SK-N-SH treated with all-trans-retinoic acid at 6 μM for 48 hours (cell line): ENCODE data around the gene RELL2.

Source experiments
- ATAC-seq: fragments of 200-7000 bp; cut with Tn5 transposase; 3 replicates; pipeline ENCODE4 v1.9.1; 2020; ENCODE audit warnings: mild to moderate bottlenecking, moderate library complexity
- ARNTL ChIP-seq: fragments of 450-650 bp; formaldehyde crosslinking; IDR thresholded peaks from 2 replicates; pipeline ENCODE4 v1.5.0; 2020; ENCODE audit warnings: low read depth, mild to moderate bottlenecking, moderate library complexity, borderline replicate concordance
- BACH2 ChIP-seq: fragments of 250-450 bp; sonication (Bioruptor Pico); IDR thresholded peaks from 2 replicates; pipeline ENCODE4 v1.9.0; 2021; ENCODE audit warnings: mild to moderate bottlenecking, borderline replicate concordance
- CSDC2 ChIP-seq: fragments of 250-450 bp; sonication (Bioruptor Pico); IDR thresholded peaks from 2 replicates; pipeline ENCODE4 v1.5.0; 2020; ENCODE audit warnings: mild to moderate bottlenecking, moderate library complexity
- ESRRG ChIP-seq: fragments of 250-450 bp; sonication (Bioruptor Pico); IDR thresholded peaks from 2 replicates; pipeline ENCODE4 v1.6.1; 2021; ENCODE audit warnings: mild to moderate bottlenecking
- GLIS3 ChIP-seq: fragments of 250-450 bp; sonication (Bioruptor Pico); IDR thresholded peaks from 2 replicates; pipeline ENCODE4 v1.5.0; 2020; ENCODE audit warnings: mild to moderate bottlenecking, moderate library complexity
- ISL1 ChIP-seq: fragments of 250-450 bp; sonication (Bioruptor Pico); IDR thresholded peaks from 2 replicates; pipeline ENCODE4 v2.1.2; 2022; ENCODE audit warnings: mild to moderate bottlenecking, moderate library complexity
- OSR1 ChIP-seq: fragments of 250-450 bp; sonication (Bioruptor Pico); IDR thresholded peaks from 2 replicates; pipeline ENCODE4 v1.8.0; 2022; ENCODE audit warnings: moderate library complexity, mild to moderate bottlenecking, inconsistent platforms
- PPARA ChIP-seq: fragments of 250-450 bp; sonication (Bioruptor Pico); IDR thresholded peaks from 2 replicates; pipeline ENCODE4 v1.5.0; 2020; ENCODE audit warnings: mild to moderate bottlenecking, borderline replicate concordance
- RARB ChIP-seq: fragments of 250-450 bp; sonication (Bioruptor Pico); IDR thresholded peaks from 2 replicates; pipeline ENCODE4 v1.8.0; 2021; ENCODE audit warnings: mild to moderate bottlenecking, moderate library complexity
- SNAI2 ChIP-seq: fragments of 250-450 bp; sonication (Bioruptor Pico); IDR thresholded peaks from 2 replicates; pipeline ENCODE4 v1.5.0; 2020; ENCODE audit warnings: mild to moderate bottlenecking, moderate library complexity
- TOX ChIP-seq: fragments of 250-450 bp; sonication (Bioruptor Pico); IDR thresholded peaks from 2 replicates; pipeline ENCODE4 v1.8.0; 2021; ENCODE audit warnings: mild to moderate bottlenecking, moderate library complexity, borderline replicate concordance
- ZC3H10 ChIP-seq: fragments of 250-450 bp; sonication (Bioruptor Pico); IDR thresholded peaks from 2 replicates; pipeline ENCODE4 v1.5.1; 2021; ENCODE audit warnings: mild to moderate bottlenecking, moderate library complexity
- ZFP3 ChIP-seq: fragments of 250-450 bp; sonication (Bioruptor Pico); IDR thresholded peaks from 2 replicates; pipeline ENCODE4 v1.5.0; 2020; ENCODE audit warnings: mild to moderate bottlenecking, moderate library complexity
- ZFP30 ChIP-seq: fragments of 450-650 bp; formaldehyde crosslinking; IDR thresholded peaks from 2 replicates; pipeline ENCODE4 v1.5.0; 2022; ENCODE audit warnings: mild to moderate bottlenecking, moderate library complexity
- ZNF565 ChIP-seq: fragments of 450-650 bp; formaldehyde crosslinking; conservative IDR thresholded peaks from 2 replicates; pipeline ENCODE4 v1.5.0; 2020; ENCODE audit warnings: low read depth, mild to moderate bottlenecking, moderate library complexity
- ZNF70 ChIP-seq: fragments of 450-650 bp; formaldehyde crosslinking; IDR thresholded peaks from 2 replicates; pipeline ENCODE4 v1.5.0; 2020; ENCODE audit warnings: mild to moderate bottlenecking, moderate library complexity
- ZNF8 ChIP-seq: fragments of 450-650 bp; formaldehyde crosslinking; IDR thresholded peaks from 2 replicates; pipeline ENCODE4 v1.5.0; 2020; ENCODE audit warnings: mild to moderate bottlenecking, moderate library complexity
- TF ChIP-seq, protein P1 (sequence below): fragments of 250-450 bp; sonication (Bioruptor Pico); IDR thresholded peaks from 2 replicates; pipeline ENCODE4 v1.5.1; 2021; ENCODE audit warnings: mild to moderate bottlenecking, moderate library complexity
- TF ChIP-seq, protein P2 (sequence below): fragments of 250-450 bp; sonication (Bioruptor Pico); IDR thresholded peaks from 2 replicates; pipeline ENCODE4 v1.5.1; 2020; ENCODE audit warnings: low read depth, mild to moderate bottlenecking, moderate library complexity
- TF ChIP-seq, protein P3 (sequence below): fragments of 250-450 bp; sonication (Bioruptor Pico); IDR thresholded peaks from 2 replicates; pipeline ENCODE4 v1.8.0; 2021; ENCODE audit warnings: low read depth, mild to moderate bottlenecking, moderate library complexity, borderline replicate concordance
- TF ChIP-seq, protein P4 (sequence below): fragments of 250-450 bp; sonication (Bioruptor Pico); IDR thresholded peaks from 2 replicates; pipeline ENCODE4 v1.8.0; 2020; ENCODE audit warnings: mild to moderate bottlenecking, moderate library complexity, borderline replicate concordance
- TF ChIP-seq, protein P5 (sequence below): fragments of 250-450 bp; sonication (Bioruptor Pico); IDR thresholded peaks from 2 replicates; pipeline ENCODE4 v1.5.0; 2020; ENCODE audit warnings: mild to moderate bottlenecking, moderate library complexity

The RELL2 gene

DNA sequence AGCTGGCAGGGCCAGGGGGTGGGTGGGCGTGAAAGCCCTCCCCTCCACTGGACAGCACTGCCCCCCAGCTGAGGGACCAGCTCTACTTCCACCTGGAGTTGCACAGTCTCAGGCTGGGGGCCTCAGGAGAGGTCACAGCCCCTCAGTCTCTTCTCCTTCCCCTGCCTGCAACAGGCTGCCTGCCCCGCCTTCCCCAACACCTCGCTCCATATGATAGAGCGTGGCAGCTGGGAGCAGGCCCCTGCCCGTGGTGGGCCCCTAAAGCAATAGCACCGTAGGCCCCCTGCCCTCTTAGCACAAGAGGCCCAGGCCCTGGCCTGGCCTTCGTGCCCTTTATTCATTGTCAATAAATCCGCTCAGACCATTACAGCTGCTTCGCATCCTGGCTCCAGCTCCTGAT is 3.9 kb downstream of the RELL2 start:
- TF ChIP-seq RARB (CRISPR knock-in tag) = no peak
- TF ChIP-seq ISL1 (CRISPR knock-in tag) = no peak
- no peak for TF ChIP-seq ZC3H10 (CRISPR knock-in tag)
- TF ChIP-seq CSDC2 (CRISPR knock-in tag) = no peak
- no peak for TF ChIP-seq GLIS3 (CRISPR knock-in tag)
- TF ChIP-seq, protein P1, sequence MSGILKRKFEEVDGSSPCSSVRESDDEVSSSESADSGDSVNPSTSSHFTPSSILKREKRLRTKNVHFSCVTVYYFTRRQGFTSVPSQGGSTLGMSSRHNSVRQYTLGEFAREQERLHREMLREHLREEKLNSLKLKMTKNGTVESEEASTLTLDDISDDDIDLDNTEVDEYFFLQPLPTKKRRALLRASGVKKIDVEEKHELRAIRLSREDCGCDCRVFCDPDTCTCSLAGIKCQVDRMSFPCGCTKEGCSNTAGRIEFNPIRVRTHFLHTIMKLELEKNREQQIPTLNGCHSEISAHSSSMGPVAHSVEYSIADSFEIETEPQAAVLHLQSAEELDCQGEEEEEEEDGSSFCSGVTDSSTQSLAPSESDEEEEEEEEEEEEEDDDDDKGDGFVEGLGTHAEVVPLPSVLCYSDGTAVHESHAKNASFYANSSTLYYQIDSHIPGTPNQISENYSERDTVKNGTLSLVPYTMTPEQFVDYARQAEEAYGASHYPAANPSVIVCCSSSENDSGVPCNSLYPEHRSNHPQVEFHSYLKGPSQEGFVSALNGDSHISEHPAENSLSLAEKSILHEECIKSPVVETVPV (CRISPR knock-in tag) = no peak
- TF ChIP-seq, protein P2, sequence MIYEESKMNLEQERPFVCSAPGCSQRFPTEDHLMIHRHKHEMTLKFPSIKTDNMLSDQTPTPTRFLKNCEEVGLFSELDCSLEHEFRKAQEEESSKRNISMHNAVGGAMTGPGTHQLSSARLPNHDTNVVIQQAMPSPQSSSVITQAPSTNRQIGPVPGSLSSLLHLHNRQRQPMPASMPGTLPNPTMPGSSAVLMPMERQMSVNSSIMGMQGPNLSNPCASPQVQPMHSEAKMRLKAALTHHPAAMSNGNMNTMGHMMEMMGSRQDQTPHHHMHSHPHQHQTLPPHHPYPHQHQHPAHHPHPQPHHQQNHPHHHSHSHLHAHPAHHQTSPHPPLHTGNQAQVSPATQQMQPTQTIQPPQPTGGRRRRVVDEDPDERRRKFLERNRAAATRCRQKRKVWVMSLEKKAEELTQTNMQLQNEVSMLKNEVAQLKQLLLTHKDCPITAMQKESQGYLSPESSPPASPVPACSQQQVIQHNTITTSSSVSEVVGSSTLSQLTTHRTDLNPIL (CRISPR knock-in tag) = no peak
- TF ChIP-seq OSR1 (CRISPR knock-in tag) = no peak
- no peak for TF ChIP-seq PPARA (CRISPR knock-in tag)
- TF ChIP-seq, protein P3, sequence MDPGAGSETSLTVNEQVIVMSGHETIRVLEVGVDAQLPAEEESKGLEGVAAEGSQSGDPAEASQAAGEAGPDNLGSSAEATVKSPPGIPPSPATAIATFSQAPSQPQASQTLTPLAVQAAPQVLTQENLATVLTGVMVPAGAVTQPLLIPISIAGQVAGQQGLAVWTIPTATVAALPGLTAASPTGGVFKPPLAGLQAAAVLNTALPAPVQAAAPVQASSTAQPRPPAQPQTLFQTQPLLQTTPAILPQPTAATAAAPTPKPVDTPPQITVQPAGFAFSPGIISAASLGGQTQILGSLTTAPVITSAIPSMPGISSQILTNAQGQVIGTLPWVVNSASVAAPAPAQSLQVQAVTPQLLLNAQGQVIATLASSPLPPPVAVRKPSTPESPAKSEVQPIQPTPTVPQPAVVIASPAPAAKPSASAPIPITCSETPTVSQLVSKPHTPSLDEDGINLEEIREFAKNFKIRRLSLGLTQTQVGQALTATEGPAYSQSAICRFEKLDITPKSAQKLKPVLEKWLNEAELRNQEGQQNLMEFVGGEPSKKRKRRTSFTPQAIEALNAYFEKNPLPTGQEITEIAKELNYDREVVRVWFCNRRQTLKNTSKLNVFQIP (CRISPR knock-in tag) = no peak
- TF ChIP-seq TOX (CRISPR knock-in tag) = no peak
- no peak for ATAC-seq

DNA sequence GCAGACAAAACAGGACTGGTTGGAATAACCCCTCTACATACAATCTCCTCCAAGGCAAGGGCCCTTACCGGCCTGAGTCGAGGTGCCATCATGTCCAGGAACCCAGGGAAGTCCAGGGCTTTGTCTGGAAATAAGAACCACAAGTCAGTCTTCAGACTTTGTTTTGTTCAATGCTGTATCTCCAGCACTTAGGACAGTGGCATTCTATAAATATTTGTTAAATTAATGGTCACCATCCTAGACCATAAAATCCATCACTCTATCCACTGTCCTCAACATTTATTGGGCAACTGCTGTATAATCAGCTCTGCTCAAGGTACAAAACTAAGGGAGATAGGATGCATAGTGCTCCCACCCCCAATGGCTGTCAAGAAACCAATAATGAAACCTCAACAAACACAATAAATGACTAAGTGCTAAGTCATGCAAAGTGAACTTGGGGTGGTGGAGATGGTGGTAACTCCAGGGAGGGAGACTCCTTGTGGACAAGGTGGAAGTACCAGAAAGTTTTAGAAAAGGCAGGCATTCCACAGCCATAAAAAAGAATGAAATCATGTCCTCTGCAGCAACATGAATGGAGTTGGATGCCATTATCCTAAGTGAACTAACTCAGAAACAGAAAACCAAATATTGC is 5.0 kb downstream of the RELL2 start:
- ATAC-seq = no peak
- no peak for TF ChIP-seq BACH2
- TF ChIP-seq ZFP30 = no peak
- TF ChIP-seq ZC3H10 (CRISPR knock-in tag) = no peak
- TF ChIP-seq, protein P4, sequence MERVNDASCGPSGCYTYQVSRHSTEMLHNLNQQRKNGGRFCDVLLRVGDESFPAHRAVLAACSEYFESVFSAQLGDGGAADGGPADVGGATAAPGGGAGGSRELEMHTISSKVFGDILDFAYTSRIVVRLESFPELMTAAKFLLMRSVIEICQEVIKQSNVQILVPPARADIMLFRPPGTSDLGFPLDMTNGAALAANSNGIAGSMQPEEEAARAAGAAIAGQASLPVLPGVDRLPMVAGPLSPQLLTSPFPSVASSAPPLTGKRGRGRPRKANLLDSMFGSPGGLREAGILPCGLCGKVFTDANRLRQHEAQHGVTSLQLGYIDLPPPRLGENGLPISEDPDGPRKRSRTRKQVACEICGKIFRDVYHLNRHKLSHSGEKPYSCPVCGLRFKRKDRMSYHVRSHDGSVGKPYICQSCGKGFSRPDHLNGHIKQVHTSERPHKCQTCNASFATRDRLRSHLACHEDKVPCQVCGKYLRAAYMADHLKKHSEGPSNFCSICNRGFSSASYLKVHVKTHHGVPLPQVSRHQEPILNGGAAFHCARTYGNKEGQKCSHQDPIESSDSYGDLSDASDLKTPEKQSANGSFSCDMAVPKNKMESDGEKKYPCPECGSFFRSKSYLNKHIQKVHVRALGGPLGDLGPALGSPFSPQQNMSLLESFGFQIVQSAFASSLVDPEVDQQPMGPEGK (CRISPR knock-in tag) = no peak
- no peak for TF ChIP-seq TOX (CRISPR knock-in tag)
- no peak for TF ChIP-seq ISL1 (CRISPR knock-in tag)
- no peak for TF ChIP-seq RARB (CRISPR knock-in tag)
- TF ChIP-seq ZNF70 (CRISPR knock-in tag) = no peak
- TF ChIP-seq, protein P3 (CRISPR knock-in tag) = no peak
- TF ChIP-seq, all 23 proteins: peak for 0

DNA sequence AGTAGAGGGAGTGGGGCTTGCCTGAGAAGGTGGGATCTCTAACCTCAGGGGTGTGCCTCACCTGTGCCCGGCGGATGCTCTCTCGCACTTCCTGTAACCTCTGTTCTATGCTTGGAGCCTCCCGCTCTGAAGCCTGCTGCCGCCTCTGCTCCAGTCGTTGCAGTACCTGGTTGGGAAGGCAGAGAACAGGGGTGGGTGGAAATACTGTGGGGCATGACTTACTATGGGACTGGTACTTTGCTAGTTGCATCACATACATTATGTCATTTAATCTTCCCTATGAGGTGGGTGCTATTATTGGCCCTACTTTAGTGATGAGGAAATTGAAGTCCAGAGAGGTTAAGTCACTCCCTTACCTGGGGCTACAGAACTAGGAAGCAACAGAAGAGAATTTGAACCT is 9.2 kb downstream of the RELL2 start:
- ATAC-seq = no peak
- TF ChIP-seq ZC3H10 (CRISPR knock-in tag) = no peak
- TF ChIP-seq ESRRG (CRISPR knock-in tag) = no peak
- TF ChIP-seq ARNTL (CRISPR knock-in tag) = no peak
- no peak for TF ChIP-seq OSR1 (CRISPR knock-in tag)
- no peak for TF ChIP-seq PPARA (CRISPR knock-in tag)
- no peak for TF ChIP-seq ZFP3 (CRISPR knock-in tag)
- no peak for TF ChIP-seq SNAI2
- TF ChIP-seq, protein P5, sequence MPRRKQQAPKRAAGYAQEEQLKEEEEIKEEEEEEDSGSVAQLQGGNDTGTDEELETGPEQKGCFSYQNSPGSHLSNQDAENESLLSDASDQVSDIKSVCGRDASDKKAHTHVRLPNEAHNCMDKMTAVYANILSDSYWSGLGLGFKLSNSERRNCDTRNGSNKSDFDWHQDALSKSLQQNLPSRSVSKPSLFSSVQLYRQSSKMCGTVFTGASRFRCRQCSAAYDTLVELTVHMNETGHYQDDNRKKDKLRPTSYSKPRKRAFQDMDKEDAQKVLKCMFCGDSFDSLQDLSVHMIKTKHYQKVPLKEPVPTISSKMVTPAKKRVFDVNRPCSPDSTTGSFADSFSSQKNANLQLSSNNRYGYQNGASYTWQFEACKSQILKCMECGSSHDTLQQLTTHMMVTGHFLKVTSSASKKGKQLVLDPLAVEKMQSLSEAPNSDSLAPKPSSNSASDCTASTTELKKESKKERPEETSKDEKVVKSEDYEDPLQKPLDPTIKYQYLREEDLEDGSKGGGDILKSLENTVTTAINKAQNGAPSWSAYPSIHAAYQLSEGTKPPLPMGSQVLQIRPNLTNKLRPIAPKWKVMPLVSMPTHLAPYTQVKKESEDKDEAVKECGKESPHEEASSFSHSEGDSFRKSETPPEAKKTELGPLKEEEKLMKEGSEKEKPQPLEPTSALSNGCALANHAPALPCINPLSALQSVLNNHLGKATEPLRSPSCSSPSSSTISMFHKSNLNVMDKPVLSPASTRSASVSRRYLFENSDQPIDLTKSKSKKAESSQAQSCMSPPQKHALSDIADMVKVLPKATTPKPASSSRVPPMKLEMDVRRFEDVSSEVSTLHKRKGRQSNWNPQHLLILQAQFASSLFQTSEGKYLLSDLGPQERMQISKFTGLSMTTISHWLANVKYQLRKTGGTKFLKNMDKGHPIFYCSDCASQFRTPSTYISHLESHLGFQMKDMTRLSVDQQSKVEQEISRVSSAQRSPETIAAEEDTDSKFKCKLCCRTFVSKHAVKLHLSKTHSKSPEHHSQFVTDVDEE (CRISPR knock-in tag) = no peak
- TF ChIP-seq, protein P4 (CRISPR knock-in tag) = no peak
- TF ChIP-seq, protein P2 (CRISPR knock-in tag) = no peak
- TF ChIP-seq CSDC2 (CRISPR knock-in tag) = no peak
- no peak for TF ChIP-seq ZFP30
- no peak for TF ChIP-seq TOX (CRISPR knock-in tag)
- no peak for TF ChIP-seq GLIS3 (CRISPR knock-in tag)
- TF ChIP-seq RARB (CRISPR knock-in tag) = no peak
- no peak for TF ChIP-seq ZNF8
- no peak for TF ChIP-seq ZNF565
